ENCODE results near the gene HVCN1. TPM values are rescaled to one million over a fixed set of nuclear protein-coding genes. Genes with fewer than 3 reads are reported as not detected.
"Not testable (repeated sequence)": the region's sequence is repeated elsewhere in the genome, so short reads cannot be mapped to it uniquely, and the experiment has no call there.

HVCN1 gene
- polyA plus RNA-seq, 3 donors = 1.3 to 6.7 (median 4.7) TPM

DNA sequence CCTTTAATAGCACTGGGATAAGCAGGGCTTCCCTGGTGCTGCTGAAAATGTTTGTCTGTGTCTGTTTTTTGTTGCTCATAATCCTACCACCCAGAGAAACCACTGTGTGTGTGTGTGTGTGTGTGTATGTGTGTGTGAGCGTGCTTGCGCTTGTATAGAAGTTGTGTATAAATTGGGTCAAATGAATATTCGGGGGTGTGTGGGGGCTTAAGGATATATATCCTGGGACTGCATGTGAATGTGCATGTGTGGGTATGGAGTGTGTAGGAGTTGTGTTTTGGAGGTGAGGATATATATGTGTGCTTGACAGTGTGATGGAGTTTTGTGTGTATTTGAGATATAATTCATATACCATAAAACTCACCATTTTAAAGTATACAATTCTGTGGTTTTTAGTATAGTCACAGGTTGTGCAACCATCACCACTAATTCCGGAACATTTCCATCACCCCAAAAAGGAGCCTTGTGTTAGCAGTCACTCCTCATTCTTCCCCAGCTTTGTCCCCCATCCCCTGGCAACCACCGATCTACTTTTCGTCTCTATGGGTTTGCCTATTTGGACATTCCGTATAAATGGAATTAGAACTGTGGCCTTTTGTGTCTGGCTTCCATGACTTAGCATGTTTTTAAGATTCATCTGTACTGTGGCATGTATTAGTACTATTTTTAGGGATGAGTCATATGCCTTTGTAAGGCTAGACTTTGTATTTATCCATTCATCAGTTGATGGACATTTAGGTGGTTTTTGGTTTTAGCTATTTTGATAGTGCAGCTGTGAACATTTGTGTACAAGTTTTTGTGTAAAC, 49.4 kb downstream of the HVCN1 start:
- H3K27ac ChIP-seq (ENCODE audit: low read depth, low read length) = no peak overlapping the region
- WGBS, 3 donors = 77 to 92% (median 80%) methylated on average over 7 of the region's 7 CpGs

DNA sequence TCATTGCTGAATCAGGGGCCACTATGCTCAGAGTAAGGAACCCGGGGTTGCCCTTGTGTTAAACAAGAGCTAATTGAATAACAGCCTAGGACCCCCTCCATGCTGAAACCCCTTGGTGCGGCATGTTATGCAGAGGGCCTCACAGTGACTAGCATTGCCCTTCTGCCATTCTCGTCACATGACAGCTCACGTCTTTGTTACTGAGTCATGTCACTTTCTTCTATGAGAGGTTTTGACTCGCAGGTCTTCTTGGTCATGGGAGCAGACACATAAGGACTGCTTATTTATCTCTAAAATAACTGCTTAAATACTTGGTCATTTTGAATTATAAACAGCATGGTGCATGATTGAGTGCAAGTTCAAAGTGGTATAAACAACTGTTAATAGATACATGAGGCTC, 50.1 kb downstream of the HVCN1 start:
- WGBS, 3 donors = 89 to 93% (median 92%) methylated on average over 5 of the region's 5 CpGs
- H3K27ac ChIP-seq (ENCODE audit: low read depth, low read length) = no peak overlapping the region

DNA sequence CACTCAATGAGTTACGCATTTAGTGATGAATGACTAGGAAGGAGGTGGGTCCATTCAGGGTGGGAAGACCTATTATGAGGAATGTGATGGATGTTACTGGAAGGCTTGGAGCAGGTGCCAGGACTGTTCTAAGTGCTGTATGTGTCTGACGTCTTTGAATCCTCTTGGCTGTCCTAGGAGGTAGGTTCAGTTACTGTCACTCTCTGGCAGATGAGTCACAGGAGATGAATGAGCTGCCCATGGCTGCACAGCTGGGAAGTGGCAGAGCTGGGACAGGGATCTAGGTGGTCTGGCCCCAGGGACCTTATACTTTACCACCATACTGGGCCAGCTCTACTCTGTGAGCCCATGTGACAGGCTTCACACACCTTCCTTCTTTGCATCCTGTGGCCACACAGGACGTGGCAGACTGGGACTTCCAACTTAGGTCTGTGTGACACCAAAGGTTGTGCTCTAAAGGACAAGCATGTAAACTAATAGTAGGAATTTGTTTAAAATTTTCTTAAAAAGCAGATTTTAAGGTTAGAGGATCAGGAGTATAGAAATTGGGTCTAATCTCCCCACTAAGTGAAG, 51.0 kb downstream of the HVCN1 start:
- H3K27ac ChIP-seq (ENCODE audit: low read depth, low read length) = no peak overlapping the region
- WGBS, 3 donors = 68 to 80% (median 76%) methylated on average over 3 of the region's 3 CpGs

DNA sequence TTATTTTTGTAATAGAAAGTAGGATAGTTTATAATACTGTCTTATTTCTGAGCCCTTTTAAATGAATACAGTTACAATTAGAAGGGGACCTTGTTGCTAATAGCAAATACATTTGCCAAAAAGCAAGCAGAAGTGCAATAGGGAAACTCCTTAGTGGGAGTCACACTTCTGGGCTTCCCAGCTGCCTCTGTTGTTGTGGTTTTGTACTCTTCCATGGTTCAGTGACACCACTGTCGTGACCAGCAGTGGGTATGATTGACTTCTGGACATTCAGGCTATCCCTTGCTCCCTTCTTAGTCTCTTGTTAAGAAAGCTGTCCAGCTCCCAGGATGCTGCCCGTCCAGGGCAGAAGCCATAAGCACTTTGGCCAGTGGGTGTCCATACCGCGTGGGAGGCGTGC, 52.4 kb downstream of the HVCN1 start:
- WGBS, 3 donors = 91 to 97% (median 95%) methylated on average over 5 of the region's 5 CpGs
- H3K27ac ChIP-seq (ENCODE audit: low read depth, low read length) = no peak overlapping the region

DNA sequence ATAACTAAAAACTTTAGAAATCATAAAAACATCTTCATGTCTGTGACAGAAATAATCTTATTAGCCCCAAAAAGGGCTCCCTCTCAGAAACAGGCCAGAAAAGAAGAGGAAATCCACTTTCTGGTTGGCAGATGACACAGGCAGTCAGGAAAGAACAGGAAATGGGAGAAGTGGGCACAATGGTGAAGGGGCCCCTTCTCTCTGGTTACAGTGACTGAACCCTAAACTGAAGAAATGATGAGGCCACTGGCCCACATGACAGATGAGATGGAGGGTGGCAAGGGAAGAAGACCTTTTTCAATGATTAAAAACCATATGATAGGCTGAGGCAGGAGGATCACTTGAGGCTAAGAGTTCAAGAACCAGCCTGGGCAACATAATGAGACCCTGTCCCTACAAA, 53.9 kb downstream of the HVCN1 start:
- no peak overlapping the region for H3K27ac ChIP-seq (ENCODE audit: low read depth, low read length)

DNA sequence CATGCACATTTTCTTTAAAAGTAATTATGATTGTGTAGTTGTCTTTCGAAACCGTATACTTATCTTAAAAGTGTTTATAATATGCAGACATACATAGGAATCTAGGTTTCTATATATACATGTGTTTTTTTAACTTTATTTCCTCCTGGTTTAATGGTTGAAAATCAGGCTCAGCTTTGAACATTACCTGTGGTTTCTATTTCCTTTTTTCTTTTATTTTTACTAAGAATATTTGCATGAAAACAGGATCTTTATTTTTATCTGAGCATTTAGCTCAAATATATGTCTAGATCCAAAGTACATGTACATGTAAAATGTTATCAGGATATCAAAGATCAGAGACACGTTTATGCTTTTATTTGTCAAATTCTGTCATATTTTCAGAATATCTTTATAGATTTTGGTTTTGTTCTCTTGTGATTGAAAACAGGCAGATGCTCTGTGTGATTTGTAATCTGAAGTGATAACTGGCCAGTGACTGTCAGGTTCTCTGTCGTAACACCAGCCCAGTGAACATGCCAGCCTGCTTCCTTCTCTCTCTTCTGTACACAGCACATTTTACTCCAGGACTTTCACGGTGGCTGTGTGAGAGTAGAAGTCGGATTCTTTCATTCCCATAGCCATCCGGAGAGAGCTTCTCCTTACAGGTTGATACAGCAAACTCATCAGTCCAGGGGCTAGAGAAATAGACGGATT, 61.3 kb downstream of the HVCN1 start:
- no peak overlapping the region for H3K27ac ChIP-seq (ENCODE audit: low read depth, low read length)
- WGBS, 3 donors = 69 to 84% (median 72%) methylated on average over 8 of the region's 8 CpGs

DNA sequence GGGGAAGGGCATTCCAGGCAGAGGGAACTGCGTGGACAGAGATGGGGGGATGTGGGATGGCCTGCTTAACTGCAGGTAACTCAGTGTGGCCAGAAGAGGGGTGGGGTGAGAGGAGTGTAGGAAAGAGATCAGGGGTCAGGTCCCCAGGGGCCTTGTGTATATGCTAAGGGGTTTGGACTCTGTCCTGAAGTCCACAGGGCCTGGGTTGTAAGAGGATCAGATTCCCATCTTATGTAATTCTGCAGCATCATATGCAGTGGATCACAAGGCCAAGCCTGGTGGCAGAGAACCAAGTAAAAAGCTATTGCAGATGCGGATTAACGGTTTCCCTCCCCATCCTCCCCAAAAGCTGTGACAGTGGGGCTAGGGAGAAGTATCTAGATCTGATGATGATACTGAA, 66.3 kb downstream of the HVCN1 start:
- WGBS, 3 donors = 82 to 98% (median 86%) methylated on average over 3 of the region's 3 CpGs
- no peak overlapping the region for H3K27ac ChIP-seq (ENCODE audit: low read depth, low read length)

DNA sequence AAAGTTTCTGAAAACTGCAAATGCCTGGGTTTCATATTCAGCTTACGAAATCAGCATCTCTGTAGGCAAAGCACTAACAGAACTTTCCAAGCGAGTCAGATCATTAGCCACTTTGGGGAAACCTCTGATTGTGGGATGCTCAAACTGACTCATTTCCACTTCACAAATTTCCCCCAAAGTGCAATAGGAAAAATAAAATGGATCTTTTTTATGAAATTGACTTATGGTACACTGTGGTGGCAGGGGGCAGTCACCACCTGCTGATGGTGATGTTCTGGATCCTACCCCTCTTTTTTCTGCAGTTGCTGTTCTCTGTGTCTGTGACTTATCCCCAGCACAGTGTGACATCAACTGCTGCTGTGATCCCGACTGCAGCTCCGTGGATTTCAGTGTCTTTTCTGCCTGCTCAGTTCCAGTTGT, 69.4 kb downstream of the HVCN1 start:
- H3K27ac ChIP-seq (ENCODE audit: low read depth, low read length) = no peak overlapping the region
- WGBS, 3 donors = 77 to 86% (median 82%) methylated on average over 4 of the region's 4 CpGs

DNA sequence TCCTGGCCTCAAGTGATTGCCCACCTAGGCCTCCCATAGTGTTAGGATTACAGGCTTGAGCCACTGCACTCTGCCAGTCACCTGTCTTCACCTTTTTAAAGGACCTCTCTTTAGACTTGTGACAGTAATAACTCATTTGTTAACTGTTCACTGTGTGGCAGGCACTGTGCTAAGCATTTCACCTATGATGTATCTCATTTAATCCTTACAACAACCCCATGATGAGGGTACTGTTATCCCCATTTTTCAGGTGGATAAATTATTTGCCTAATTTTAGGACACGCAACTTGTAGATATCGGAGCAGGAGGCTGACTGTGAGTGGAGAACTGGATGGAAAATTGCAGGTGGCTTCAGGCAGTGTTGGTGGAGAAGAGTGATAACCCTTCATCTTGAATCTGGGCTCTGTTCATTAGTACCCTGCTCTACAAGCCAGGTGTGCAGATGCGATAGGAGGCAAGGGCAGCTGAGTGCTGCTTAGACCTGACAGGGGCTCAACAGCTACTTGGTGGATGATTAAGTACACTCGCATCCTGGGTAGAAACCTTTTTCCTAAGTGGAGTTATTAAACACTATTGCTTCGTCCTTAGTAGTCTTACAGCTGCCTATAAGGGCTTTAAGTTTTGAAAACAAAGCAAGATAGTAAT, 72.3 kb downstream of the HVCN1 start:
- WGBS, 3 donors = 84 to 93% (median 91%) methylated on average over 5 of the region's 5 CpGs
- no peak overlapping the region for H3K27ac ChIP-seq (ENCODE audit: low read depth, low read length)

DNA sequence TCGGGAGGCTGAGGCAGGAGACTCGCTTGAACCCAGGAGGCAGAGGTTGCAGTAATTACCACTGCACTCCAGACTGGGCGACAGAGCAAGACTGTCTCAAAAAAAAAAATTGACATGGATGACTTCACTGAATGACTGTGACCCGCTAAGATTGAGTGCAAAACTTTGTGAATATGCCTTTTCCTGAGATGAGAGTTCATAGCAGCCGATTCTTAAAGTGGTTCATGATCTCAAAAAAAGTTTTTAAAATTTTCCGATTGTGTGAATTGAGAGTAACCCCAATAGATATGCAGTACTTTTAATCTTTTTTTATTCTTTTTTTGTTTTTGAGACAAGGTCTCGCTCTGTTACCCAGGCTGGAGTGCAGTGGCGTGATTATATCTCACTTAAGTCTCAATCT, 73.7 kb downstream of the HVCN1 start:
- WGBS, 3 donors = 87 to 92% (median 87%) methylated on average over 8 of the region's 8 CpGs

DNA sequence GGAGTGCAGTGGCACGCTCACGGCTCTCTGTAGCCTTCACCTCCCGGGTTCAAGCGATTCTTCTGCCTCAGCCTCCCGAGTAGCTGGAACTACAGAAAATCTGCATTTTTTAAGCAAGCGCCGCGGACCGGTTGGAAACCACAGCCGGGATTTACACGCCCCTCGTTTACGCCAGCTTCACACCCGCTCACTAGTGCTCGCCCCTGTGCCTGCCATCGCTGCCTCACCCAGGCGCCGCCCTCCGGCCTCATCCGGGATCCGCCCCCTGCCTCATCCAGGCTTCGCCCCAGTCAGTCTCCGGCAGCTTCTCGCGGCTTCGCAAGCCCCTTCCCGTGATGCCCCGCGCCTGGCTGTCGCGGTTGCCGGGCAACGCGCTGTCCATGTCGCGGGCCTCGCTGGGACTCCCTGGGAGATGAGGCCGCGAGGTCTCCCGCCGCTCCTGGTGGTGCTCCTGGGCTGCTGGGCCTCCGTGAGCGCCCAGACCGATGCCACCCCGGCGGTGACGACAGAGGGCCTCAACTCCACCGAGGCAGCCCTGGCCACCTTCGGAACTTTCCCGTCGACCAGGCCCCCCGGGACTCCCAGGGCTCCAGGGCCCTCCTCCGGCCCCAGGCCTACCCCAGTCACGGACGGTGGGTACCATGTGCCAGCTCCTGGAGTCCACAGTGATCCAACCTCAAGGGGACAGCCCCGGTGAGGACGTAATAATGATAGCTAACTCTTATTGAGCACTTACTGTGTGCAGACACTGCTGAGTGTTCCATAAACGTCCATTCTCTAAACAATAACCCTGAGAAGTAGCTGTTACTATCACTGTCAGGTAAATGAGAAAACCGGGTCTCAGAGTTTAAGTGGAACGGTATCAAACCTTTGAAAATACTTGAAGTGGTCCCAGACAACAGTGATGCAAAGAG, 74.9 kb downstream of the HVCN1 start, which contains the start of gene TCTN1:
TSS of gene TCTN1 (plus strand) at position 359 of the 914 bp plus-strand sequence. CDS start at position 413, 54 bp downstream.
- 2 to 3% (median 2%) methylated on average over 57 to 60 of the region's 60 CpGs for WGBS, 3 donors

More for the DNA sequence above, 73.7 kb downstream of the HVCN1 start:
- H3K27ac ChIP-seq (ENCODE audit: low read depth, low read length) = no peak overlapping the region

DNA sequence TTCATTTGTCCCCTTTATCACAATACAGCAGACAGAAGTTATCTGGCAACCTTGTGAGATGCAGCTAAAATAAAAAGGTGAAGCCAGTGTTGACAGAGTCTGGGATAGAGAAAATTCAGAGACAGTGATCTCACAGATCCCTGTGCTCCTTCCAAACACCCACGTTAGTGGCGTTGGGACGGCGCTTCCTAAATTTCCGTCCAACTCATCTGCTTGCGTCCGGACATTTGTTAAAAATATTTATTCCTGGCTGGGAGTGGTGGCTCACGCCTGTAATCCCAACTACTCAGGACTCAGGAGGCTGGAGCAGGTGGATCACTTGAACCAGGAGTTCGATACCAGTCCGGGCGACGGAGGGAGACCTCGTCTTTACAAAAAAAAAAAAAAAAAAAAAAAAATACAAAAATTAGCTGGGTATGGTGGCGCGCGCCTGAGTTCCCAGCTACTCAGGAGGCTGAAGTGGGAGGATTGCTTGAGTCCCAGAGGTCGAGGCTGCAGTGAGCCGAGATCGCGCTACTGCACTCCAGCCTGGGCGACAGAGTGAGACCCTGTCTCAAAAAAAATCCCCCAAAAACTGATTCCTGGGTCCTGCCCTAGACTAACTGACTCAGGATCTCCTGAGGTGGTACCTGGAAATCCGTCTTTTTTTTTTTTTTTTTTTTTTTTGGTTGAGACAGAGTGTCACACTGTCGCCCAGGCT, 75.7 kb downstream of the HVCN1 start:
- 73 to 82% (median 76%) methylated on average over 22 to 23 of the region's 23 CpGs for WGBS, 3 donors
- no peak overlapping the region for H3K27ac ChIP-seq (ENCODE audit: low read depth, low read length)

More for the DNA sequence above, 74.9 kb downstream of the HVCN1 start, which contains the start of gene TCTN1:
- H3K27ac ChIP-seq (ENCODE audit: low read depth, low read length) = peak within 1 kb of the TSS; percentile 31

DNA sequence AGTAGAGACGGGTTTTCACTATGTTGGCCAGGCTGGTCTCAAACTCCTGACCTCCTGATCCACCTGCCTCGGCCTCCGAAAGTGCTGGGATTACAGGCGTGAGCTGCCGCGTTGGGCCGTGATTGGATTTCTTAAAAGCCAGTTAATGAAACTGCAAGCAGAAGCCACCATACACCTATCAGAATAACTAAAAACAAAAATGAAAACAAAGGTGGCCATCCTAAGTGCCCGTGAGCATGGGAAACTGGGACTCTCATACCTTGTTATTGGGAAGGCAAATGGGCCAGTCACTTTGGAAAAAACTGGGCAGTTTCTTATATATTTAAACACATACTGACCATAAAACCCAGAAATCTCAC, 82.7 kb downstream of the HVCN1 start:
- 88% methylated on average over 8 of the region's 8 CpGs for WGBS, 3 donors
- H3K27ac ChIP-seq (ENCODE audit: low read depth, low read length) = no peak overlapping the region

DNA sequence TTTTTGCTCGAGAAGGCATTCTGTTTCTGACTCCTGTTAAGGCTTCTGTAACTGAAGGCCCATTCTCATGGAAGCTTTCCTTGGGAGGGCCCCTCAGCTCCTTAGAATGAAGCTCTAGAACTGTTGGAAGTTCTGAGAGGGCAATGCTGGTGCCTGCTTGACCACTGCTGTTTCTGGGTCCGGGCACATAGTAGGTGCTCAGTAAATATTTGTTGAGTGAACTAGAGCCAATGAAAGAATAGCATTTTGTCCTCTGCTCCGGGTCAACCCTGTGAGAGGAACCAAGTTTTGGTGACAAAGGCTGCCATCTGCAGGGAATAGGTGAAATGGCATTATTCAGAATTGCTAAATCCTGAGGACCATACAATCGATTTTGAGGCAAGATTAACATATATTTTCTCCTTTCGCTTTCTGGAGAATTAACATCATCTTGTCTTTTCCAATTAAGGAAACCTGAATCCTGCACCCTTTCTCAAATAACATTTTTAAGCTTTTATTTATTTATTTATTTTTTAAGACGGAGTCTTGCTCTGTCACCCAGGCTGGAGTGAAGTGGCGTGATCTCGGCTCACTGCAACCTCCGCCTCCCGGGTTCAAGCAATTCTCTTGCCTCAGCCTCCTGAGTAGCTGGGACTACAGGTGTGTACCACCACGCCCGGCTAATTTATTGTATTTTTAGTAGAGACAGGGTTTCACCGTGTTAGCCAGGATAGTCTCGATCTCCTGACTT, 86.7 kb downstream of the HVCN1 start:
- WGBS, 3 donors = 50 to 63% (median 58%) methylated on average over 14 of the region's 14 CpGs
- not testable (repeated sequence) for H3K27ac ChIP-seq (ENCODE audit: low read depth, low read length)

DNA sequence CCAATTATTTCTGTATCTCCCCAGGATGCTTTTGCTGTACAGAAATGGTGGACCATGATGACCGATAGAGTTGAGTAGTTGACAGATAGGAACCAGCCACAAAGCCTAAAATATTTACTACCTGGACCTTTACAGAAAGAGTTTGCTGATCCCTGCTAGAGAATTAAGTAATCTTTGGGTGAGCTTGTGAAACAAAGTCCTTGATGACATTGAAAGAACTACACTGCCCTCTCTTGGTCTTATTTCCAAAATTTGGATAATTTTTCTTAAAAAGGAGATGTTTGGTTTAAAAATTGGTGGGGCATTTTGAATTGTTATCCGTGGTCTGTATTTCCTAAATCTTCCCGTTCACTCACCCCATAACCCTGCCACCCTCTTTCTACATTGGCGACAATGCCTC, 88.7 kb downstream of the HVCN1 start:
- 24 to 32% (median 30%) methylated on average over 4 of the region's 4 CpGs for WGBS, 3 donors
- H3K27ac ChIP-seq (ENCODE audit: low read depth, low read length) = no peak overlapping the region

DNA sequence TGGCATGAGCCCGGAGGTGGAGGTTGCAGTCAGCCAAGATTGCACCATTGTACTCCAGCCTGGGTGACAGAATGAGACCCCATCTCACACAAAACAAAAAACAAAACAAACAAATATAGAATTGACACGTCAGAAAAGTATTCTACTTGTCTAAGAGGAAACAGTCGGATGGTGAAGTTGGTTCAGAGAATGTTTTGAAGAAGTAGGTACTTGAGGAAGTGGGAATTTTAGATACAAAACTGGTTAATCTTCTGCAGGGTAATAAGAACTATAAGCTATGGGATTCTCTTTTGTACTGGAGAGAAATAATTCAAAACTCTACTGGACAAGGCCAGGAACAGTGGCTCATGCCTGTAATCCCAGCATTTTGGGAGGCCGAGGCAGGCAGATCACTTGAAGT, 89.6 kb downstream of the HVCN1 start:
- H3K27ac ChIP-seq (ENCODE audit: low read depth, low read length) = no peak overlapping the region
- 63 to 82% (median 64%) methylated on average over 4 of the region's 4 CpGs for WGBS, 3 donors

Measured in adipose tissue (tissue), 3 donors.